GM12878 (cell line): ENCODE data around the gene PSMB8. TPM values are rescaled to one million over a fixed set of nuclear protein-coding genes. Genes with fewer than 3 reads are reported as not detected.

Experiments used
- ESRRA ChIP-seq: IDR thresholded peaks from 2 replicates; pipeline ENCODE4 v1.6.1; 2012; ENCODE audit warnings: mild to moderate bottlenecking, low read length, improper control_type of control experiment
- MEF2B ChIP-seq: fragments of 450-650 bp; IDR thresholded peaks from 2 replicates; pipeline ENCODE4 v1.6.1; 2018; ENCODE audit warnings: mild to moderate bottlenecking, moderate library complexity; ENCODE audit not compliant: partially characterized antibody, poor library complexity, severe bottlenecking
- NFYA ChIP-seq: IDR thresholded peaks from 2 replicates; pipeline ENCODE4 v1.6.1; 2011; ENCODE audit warnings: low read depth, mild to moderate bottlenecking, low read length, improper control_type of control experiment, borderline replicate concordance
- POU2F2 ChIP-seq: IDR thresholded peaks from 3 replicates; pipeline ENCODE4 v1.6.1; 2011; ENCODE audit warnings: low read depth, mild to moderate bottlenecking, low read length, borderline replicate concordance
- RCOR1 ChIP-seq: conservative IDR thresholded peaks from 2 replicates; pipeline ENCODE4 v1.6.1; 2012; ENCODE audit warnings: low read depth, low read length, improper control_type of control experiment
- STAT3 ChIP-seq: IDR thresholded peaks from 2 replicates; pipeline ENCODE4 v1.6.1; 2011; ENCODE audit warnings: low read depth, low read length, improper control_type of control experiment
- polyA plus RNA-seq, 11 experiments: library from polyadenylated mRNA; depleted of rRNA in 4 of 11; unstranded in 6 of 11; stranded (reverse) in 5 of 11; fragments of >200 nt; fragmentation: Nextera tagmentation in 4 of 11; fragmentation: Illumina TruSeq in 1 of 11; extraction: Ambion mirVana in 4 of 11; extraction: Trizol in 1 of 11; gene quantifications; 1 replicate in 1 of 11; 2 replicates in 10 of 11; pipeline versions ENCODE4 v1.2.1 to v1.2.3, GENCODE V29; 2011 to 2016; ENCODE audit warnings: inconsistent platforms in 2 of 11, missing spikeins in 2 of 11, low read depth in 1 of 11
- total RNA-seq, 4 experiments: library from RNA; depleted of rRNA in 3 of 4; stranded (reverse); fragments of >200 nt in 3 of 4; fragmentation: Illumina TruSeq in 1 of 4; extraction: Trizol in 1 of 4; gene quantifications; 2 replicates each; pipeline versions ENCODE4 v1.2.1 to v1.2.3, GENCODE V29; 2013 to 2021
- TF ChIP-seq, protein P1 (sequence below): fragments of 450-650 bp; IDR thresholded peaks from 2 replicates; pipeline ENCODE4 v1.6.1; 2017; ENCODE audit warnings: mild to moderate bottlenecking, moderate library complexity
- TF ChIP-seq, protein P2 (sequence below): fragments of 450-650 bp; IDR thresholded peaks from 2 replicates; pipeline ENCODE4 v1.6.1; 2017; ENCODE audit warnings: mild to moderate bottlenecking, moderate library complexity
- TF ChIP-seq, protein P3 (sequence below): fragments of 150-350 bp; IDR thresholded peaks from 2 replicates; pipeline ENCODE4 v1.6.1; 2016; ENCODE audit warnings: low read depth, low read length

The PSMB8 gene
- total and polyA plus RNA-seq, 10 of the 15 experiments (the other 5 are each of a cell fraction or from before 2014, with no cell fraction given) = 304 to 557 (median 379) TPM

- TF ChIP-seq, protein P1, sequence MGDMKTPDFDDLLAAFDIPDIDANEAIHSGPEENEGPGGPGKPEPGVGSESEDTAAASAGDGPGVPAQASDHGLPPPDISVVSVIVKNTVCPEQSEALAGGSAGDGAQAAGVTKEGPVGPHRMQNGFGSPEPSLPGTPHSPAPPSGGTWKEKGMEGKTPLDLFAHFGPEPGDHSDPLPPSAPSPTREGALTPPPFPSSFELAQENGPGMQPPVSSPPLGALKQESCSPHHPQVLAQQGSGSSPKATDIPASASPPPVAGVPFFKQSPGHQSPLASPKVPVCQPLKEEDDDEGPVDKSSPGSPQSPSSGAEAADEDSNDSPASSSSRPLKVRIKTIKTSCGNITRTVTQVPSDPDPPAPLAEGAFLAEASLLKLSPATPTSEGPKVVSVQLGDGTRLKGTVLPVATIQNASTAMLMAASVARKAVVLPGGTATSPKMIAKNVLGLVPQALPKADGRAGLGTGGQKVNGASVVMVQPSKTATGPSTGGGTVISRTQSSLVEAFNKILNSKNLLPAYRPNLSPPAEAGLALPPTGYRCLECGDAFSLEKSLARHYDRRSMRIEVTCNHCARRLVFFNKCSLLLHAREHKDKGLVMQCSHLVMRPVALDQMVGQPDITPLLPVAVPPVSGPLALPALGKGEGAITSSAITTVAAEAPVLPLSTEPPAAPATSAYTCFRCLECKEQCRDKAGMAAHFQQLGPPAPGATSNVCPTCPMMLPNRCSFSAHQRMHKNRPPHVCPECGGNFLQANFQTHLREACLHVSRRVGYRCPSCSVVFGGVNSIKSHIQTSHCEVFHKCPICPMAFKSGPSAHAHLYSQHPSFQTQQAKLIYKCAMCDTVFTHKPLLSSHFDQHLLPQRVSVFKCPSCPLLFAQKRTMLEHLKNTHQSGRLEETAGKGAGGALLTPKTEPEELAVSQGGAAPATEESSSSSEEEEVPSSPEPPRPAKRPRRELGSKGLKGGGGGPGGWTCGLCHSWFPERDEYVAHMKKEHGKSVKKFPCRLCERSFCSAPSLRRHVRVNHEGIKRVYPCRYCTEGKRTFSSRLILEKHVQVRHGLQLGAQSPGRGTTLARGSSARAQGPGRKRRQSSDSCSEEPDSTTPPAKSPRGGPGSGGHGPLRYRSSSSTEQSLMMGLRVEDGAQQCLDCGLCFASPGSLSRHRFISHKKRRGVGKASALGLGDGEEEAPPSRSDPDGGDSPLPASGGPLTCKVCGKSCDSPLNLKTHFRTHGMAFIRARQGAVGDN = 0 out of 2 replicates have a peak, but pooled peaks have one; percentile 9
- TF ChIP-seq MEF2B (no peak), NFYA (no peak), RCOR1 (no peak), STAT3 (no peak), POU2F2 (no peak), ESRRA (0 out of 2 replicates have a peak, but pooled peaks have one; percentile 49)
- TF ChIP-seq, protein P2, sequence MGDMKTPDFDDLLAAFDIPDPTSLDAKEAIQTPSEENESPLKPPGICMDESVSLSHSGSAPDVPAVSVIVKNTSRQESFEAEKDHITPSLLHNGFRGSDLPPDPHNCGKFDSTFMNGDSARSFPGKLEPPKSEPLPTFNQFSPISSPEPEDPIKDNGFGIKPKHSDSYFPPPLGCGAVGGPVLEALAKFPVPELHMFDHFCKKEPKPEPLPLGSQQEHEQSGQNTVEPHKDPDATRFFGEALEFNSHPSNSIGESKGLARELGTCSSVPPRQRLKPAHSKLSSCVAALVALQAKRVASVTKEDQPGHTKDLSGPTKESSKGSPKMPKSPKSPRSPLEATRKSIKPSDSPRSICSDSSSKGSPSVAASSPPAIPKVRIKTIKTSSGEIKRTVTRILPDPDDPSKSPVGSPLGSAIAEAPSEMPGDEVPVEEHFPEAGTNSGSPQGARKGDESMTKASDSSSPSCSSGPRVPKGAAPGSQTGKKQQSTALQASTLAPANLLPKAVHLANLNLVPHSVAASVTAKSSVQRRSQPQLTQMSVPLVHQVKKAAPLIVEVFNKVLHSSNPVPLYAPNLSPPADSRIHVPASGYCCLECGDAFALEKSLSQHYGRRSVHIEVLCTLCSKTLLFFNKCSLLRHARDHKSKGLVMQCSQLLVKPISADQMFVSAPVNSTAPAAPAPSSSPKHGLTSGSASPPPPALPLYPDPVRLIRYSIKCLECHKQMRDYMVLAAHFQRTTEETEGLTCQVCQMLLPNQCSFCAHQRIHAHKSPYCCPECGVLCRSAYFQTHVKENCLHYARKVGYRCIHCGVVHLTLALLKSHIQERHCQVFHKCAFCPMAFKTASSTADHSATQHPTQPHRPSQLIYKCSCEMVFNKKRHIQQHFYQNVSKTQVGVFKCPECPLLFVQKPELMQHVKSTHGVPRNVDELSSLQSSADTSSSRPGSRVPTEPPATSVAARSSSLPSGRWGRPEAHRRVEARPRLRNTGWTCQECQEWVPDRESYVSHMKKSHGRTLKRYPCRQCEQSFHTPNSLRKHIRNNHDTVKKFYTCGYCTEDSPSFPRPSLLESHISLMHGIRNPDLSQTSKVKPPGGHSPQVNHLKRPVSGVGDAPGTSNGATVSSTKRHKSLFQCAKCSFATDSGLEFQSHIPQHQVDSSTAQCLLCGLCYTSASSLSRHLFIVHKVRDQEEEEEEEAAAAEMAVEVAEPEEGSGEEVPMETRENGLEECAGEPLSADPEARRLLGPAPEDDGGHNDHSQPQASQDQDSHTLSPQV = no peak
- TF ChIP-seq, protein P3, sequence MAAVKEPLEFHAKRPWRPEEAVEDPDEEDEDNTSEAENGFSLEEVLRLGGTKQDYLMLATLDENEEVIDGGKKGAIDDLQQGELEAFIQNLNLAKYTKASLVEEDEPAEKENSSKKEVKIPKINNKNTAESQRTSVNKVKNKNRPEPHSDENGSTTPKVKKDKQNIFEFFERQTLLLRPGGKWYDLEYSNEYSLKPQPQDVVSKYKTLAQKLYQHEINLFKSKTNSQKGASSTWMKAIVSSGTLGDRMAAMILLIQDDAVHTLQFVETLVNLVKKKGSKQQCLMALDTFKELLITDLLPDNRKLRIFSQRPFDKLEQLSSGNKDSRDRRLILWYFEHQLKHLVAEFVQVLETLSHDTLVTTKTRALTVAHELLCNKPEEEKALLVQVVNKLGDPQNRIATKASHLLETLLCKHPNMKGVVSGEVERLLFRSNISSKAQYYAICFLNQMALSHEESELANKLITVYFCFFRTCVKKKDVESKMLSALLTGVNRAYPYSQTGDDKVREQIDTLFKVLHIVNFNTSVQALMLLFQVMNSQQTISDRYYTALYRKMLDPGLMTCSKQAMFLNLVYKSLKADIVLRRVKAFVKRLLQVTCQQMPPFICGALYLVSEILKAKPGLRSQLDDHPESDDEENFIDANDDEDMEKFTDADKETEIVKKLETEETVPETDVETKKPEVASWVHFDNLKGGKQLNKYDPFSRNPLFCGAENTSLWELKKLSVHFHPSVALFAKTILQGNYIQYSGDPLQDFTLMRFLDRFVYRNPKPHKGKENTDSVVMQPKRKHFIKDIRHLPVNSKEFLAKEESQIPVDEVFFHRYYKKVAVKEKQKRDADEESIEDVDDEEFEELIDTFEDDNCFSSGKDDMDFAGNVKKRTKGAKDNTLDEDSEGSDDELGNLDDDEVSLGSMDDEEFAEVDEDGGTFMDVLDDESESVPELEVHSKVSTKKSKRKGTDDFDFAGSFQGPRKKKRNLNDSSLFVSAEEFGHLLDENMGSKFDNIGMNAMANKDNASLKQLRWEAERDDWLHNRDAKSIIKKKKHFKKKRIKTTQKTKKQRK = no peak
These were observed 1.1 kb upstream of the PSMB8 start (continued) for GRCh38 chr6:32844839-32845383.
